ENCODE data around the gene LDB2.

LDB2 gene

GRCh38 chr4:16691450-16691849 is 207.0 kb downstream of the LDB2 start:
- H3K36me3 ChIP-seq = no peaks in the 10 kb centered on the region
- no peaks in the 10 kb centered on the region for H3K9me3 ChIP-seq (ENCODE audit: severe bottlenecking)
- DNase-seq = no peak
- no peak overlapping the region for H3K27ac ChIP-seq
- H3K27me3 ChIP-seq (ENCODE audit: insufficient read depth, low read depth, severe bottlenecking) = peaks cover 22% of the 10 kb centered on the region
- no peak for TF ChIP-seq CTCF (IDR thresholded peaks at IDR 0.05; ENCODE audit: low read depth, low read length)
- no peak overlapping the region for H3K4me3 ChIP-seq (ENCODE audit: low read depth, low read length)

DNA sequence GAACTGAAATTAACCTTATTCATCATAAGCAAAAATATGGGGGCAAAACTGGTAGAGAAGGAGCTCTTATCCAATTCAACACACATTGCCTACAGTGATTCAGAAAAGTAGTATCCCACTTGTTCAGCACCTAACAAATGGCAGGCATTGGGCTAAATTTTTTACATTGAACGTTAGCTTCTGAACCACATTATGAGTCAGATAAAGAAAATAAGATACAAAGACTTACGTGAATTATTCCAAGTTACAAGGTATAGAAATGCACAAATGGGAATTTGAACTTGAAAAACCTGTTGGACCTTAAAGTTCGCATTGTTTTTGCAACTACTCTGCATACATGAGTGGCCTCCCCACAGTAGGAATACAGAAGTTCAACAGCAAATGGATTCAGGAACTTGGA is 210.6 kb downstream of the LDB2 start:
- H3K9me3 ChIP-seq (ENCODE audit: severe bottlenecking) = no peaks in the 10 kb centered on the region
- DNase-seq = no peak
- no peak for TF ChIP-seq CTCF (IDR thresholded peaks at IDR 0.05; ENCODE audit: low read depth, low read length)
- no peak overlapping the region for H3K27ac ChIP-seq
- no peaks in the 10 kb centered on the region for H3K36me3 ChIP-seq
- H3K27me3 ChIP-seq (ENCODE audit: insufficient read depth, low read depth, severe bottlenecking) = peaks cover 19% of the 10 kb centered on the region
- H3K4me3 ChIP-seq (ENCODE audit: low read depth, low read length) = no peak overlapping the region

DNA sequence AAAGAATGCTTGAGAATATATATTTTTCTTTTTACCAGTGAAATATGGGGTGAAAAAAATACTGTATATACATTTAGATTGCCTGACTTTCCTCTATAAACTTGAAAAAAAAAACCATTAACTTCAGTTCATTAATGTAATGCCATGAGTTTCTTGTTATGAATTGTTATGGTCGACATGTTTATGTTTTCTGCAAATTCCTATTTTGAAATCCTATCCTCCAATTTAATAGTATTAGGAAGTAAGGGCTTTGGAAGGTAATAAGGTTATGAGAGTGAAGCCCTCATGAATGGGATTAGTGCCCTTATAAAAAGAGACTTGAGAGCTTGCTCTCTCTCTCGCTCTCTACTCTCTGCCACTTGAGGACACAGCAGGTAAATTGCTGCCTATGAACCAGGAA is 211.4 kb downstream of the LDB2 start:
- Histone ChIP-seq H3K36me3 (no peaks in the 10 kb centered on the region), H3K4me3 (ENCODE audit: low read depth, low read length) (no peak overlapping the region), H3K27ac (no peak overlapping the region), H3K9me3 (ENCODE audit: severe bottlenecking) (no peaks in the 10 kb centered on the region), H3K27me3 (ENCODE audit: insufficient read depth, low read depth, severe bottlenecking) (peaks cover 21% of the 10 kb centered on the region)
- no peak for DNase-seq
- no peak for TF ChIP-seq CTCF (IDR thresholded peaks at IDR 0.05; ENCODE audit: low read depth, low read length)

- Histone ChIP-seq H3K4me3 (ENCODE audit: low read depth, low read length) (no peak overlapping the region), H3K36me3 (no peaks in the 10 kb centered on the region), H3K27ac (no peak overlapping the region), H3K27me3 (ENCODE audit: insufficient read depth, low read depth, severe bottlenecking) (peaks cover 23% of the 10 kb centered on the region), H3K9me3 (ENCODE audit: severe bottlenecking) (no peaks in the 10 kb centered on the region)
- no peak for DNase-seq
- no peak for TF ChIP-seq CTCF (IDR thresholded peaks at IDR 0.05; ENCODE audit: low read depth, low read length)
These were observed 212.2 kb downstream of the LDB2 start for GRCh38 chr4:16686195-16686594.

DNA sequence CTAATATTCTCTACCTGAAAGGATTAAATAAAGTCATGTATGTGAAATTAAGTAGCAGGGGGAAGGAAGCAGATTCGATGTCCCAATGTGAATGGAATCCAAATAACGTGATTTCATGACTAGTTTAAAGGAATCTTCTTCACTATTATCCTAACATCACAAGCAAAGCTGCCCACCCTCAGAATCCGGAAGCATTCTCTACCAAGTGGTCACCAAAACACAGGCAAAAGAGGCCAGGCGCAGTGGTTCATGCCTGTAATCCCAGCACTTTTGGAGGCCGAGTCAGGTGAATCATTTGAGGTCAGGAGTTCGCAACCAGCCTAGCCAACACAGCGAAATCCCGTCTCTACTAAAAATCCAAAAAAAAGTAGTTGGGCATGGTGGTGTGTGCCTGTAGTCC is 212.9 kb downstream of the LDB2 start:
- Histone ChIP-seq H3K27ac (no peak overlapping the region), H3K4me3 (ENCODE audit: low read depth, low read length) (no peak overlapping the region), H3K36me3 (no peaks in the 10 kb centered on the region), H3K27me3 (ENCODE audit: insufficient read depth, low read depth, severe bottlenecking) (peaks cover 23% of the 10 kb centered on the region), H3K9me3 (ENCODE audit: severe bottlenecking) (no peaks in the 10 kb centered on the region)
- no peak for DNase-seq
- no peak for TF ChIP-seq CTCF (IDR thresholded peaks at IDR 0.05; ENCODE audit: low read depth, low read length)

DNA sequence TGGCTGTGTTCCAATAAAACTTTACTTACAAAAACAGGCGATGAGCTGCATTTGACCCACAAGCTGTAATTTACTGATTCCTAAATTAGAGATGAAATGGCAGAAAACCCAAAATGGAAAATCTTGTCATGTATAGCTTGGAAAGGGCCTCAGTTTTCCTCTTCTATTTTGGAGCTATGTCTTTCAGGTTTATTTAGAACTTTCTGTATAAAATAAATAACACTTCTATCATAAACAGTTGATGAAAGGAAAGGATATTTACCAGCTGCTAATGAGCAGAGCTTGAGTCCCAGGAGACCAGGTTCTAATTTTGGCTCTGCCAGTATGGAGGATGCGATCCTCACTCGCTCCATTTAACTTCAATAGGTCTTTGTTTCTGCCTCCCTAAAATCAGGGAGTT is 213.5 kb downstream of the LDB2 start:
- Histone ChIP-seq H3K4me3 (ENCODE audit: low read depth, low read length) (no peak overlapping the region), H3K27me3 (ENCODE audit: insufficient read depth, low read depth, severe bottlenecking) (peaks cover 26% of the 10 kb centered on the region), H3K9me3 (ENCODE audit: severe bottlenecking) (no peaks in the 10 kb centered on the region), H3K36me3 (no peaks in the 10 kb centered on the region), H3K27ac (no peak overlapping the region)
- no peak for DNase-seq
- TF ChIP-seq CTCF (IDR thresholded peaks at IDR 0.05; ENCODE audit: low read depth, low read length) = no peak
